NCI-H510A (cell line): ENCODE measurements around the gene ZNF423.

ENCODE experiments used
- DNase-seq: peaks from one replicate; lab custom pipeline; 2025; lab: John Stamatoyannopoulos, UW

ZNF423 gene

DNA sequence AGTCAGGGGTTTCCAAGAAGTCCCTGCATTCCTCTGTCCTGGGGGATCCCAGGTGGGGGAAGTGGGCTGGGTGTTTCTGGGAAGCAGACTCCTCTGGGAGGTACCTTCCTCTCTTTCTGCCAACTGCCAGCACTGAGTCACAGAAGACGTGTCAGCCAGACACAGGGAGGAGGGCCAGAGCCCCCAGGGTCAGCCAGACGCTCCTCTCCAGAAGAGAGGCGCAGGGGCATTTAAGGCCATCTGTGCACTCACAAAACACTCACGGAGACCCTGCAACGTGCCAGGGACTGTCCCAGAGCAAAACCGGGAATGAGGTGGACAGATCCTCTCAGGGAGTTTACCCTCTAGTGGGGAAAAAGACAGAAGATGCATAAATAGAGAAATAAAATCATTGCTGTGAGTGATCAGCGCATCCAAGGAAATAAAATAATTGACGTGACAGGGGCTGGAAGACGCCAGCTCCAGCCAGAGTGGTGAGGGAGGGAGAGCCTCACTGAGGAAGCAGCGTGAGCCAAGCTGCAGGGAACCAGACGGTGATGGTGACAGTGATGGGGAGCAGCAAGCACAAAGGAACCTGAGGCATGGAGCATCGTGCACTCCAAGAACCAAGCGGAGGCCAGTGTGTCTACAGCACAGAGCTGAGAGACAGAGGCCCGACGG lies 105.4 kb downstream of the ZNF423 start:
- DNase-seq, result no peak

DNA sequence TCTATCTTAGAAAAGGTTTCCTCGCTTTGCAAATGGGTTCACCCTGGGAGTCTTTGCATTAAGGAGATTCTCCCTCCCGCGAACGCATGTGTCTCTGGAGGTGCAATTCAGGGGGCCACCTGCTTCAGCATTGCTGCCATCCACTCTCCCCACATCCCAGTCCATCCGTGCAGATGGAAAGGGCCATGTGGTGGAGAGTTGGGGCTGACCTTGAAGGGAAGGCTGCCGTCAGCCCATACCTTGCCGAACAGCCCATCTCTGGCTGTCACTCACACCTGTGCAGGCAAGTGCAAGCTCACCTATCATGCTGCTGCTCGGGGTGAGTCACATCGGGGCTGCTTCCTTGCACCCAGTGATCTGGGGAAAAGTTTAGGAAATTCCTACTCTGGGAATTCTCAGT lies 106.1 kb downstream of the ZNF423 start:
- DNase-seq, result no peak

DNA sequence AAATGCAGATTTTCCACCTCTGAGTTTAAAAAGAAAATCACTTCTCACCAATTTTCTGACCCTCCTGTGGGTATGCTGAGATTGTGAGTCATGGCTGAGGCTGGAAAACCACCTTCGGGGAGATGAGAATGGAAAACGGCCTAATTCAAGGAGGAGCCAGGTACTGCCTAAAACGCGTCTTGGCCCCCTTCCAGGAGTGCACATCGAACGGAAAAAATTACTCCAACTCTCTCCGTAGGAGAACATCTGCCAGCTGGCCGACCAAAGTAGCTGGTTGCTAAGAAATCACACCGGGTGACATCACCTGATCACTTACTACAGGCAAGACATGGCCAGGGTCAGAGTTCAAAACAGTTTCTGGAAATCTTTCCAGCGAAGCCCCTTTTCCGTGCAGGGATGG lies 107.6 kb downstream of the ZNF423 start:
- no peak for DNase-seq

DNA sequence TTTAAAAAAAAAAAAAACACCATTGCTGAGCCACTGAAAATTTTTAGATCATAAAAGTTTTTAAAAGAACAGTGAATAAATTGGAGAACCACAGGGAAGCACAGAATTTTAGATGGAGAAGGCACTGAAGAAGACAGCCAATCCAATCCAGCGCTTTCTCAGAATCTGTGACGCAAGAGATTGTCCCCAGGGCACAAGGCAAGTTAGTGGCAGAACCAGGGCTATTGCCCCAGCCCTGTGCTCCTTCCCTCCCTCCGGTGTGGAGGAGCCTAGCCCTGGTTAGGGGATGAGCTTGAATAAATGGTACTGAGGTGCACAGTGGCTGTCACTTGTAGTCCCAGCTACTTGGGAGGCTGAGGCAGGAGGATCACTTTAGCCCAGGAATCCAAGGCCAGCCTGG lies 108.3 kb downstream of the ZNF423 start:
- DNase-seq, result no peak

DNA sequence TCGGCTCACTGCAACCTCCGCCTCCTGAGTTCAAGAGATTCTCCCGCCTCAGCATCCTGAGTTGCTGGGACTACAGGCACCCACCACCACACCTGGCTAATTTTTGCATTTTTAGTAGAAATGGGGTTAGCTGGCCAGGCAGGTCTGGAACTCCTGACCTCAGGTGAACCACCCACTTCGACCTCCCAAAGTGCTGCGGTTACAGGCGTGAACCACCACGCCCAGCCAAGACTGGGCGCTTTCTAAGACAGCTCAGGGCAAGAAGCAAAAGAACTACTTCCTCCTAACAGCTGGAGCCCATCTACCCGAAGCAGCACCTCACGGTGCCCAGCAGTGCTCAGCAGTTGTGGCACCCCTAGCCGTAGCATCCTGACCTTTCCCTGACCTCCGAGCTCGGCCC lies 109.4 kb downstream of the ZNF423 start:
- DNase-seq, result no peak

DNA sequence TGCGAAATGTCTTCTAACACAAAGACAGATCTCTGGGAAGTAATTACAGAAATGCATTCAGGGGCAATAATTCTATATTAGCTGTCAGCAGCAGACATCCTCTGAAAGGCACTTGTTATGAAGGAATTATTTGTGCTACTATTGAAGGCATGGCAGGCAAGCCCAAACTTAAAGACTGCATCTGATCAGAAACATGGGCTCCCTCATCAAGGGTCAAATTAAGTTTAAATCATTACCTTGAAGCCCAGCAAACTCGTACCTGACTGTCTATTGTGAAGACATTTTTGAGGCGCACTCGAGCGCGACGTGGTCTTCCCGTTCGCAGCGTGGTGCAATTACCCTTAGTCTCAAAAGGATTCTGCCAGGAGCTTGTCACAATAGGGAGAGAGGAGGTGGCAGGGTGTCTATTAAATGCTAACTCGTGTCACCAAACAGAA lies 110.6 kb downstream of the ZNF423 start:
- no peak for DNase-seq

DNA sequence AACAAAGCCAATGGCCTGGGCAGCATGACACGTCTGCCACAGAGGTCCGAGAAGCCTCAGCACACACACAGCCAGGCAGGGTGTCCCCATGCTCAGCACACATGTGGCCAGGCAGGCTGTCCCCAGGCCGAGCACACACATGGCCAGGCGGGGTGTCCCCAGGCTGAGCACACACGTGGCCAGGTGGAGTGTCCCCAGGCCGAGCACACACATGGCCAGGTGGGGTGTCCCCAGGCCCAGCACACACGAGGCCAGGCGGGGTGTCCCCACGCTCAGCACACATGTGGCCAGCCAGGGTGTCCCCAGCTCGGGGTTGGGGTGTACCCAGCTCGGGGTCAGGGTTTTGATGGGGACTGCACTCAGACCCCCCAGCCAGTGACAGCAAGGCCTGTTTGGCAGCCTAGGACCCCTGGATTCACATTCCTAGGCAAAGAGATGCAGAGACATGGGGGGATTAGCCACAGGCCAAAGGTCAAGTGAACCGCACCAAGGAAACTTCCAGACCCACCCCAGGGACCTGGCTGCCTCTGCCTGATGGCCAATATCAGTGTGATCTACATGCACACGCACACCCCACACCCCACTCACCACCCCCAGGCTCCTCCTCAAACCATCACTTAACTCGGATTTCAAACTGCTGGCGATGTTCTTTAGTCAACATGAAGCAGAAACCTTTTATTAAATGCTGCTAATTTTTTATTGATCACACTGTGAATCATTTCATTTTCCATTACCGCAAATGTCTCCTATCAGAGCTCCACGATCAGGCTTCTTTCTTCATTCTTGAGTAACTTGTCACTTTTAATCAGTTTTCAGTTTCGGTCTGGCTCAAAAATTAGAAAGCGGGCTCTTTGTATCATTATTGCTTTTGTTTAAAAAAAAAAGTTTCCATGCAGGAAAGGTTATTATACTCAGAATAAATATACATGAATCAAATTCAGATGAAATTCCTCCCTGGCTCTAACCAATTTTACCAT lies 111.4 kb downstream of the ZNF423 start:
- DNase-seq, result no peak

DNA sequence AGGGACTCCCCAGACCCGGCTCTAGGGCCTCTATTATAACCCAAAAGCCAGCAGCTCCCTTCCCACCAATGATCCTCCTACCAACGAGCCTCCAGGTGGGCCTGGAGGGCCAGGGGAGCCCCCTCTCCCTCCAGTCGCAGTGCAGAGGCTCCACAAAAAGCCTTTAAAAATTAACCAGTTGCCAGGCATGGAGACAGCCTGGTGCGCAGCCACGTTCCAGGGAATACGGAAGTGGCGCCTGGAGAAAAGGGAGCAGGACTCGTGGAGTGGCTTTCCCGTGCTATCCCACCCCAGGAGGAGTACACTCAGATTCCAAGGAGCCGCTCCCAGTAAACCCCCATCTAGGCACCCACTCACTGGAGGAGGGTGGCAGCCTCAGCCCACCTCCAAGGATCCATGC lies 112.3 kb downstream of the ZNF423 start:
- DNase-seq, result no peak

DNA sequence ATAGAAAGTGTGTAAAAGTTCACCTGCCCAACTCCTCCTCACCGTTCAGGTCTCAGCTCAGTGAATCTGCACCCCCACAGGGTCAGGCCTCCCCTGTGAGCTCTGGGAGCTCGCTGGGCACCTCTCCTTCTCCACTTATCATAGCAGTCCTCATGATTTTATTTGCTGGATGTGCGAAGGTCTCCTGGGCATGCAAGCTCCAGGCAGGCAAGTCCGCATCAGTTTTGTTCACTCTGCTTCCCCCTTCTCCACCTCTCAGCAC lies 112.8 kb downstream of the ZNF423 start:
- DNase-seq, result no peak

DNA sequence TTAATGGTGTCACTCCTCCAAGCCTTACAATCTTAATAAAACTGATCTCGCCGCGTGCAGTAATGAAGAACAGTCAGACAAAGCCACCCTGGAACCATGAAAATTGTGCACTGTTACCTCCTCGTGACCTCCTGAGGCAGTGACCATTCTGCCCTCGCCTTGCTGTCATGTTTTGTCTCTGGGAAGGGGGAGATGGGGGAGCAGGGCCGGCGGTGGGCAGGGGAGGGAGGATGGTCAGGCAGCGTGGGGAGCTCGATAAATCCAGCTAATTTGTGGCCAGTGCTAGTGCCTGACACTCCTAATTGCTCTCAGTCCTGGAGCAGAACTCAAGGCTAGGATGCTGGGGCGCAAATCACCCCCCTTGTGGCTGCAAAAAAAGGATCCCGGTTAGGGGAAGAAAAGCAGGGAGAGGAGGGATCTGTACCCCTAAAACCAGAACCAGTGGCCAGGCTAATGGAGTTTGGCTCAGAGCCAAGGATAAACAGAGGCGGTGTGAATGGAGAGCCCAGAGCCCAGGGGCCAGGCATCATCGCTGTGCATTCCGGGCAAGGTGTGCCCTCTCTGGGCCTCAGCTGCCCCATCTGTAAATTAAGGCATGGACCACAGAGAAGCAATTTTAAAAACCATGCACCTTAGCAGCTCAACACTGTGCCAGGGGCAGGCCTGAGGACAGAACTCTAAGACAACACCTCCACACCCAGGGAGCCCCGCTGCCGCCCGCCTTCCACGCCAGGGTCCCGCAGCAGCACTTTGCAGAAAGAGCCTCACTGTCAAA lies 113.3 kb downstream of the ZNF423 start:
- no peak for DNase-seq

DNA sequence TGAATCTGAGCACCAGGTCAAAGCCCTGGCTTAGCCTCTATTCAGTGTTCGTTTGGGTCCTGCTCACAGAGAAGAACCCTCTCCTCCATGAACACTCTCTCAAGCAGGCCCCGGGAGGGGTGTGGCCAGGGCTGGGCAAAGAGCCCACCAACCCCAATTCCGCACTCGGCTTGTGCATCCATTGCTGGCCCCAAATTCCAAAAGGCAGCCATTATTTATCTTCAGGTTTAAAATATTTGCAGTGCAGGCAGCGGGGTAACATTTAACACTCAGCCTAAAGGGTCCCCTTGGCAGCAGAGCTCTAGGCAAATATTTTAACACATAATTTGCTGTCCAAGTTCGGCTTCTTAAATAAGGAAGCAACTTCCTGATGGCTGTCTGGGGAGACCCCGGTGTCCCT lies 115.7 kb downstream of the ZNF423 start:
- no peak for DNase-seq

DNA sequence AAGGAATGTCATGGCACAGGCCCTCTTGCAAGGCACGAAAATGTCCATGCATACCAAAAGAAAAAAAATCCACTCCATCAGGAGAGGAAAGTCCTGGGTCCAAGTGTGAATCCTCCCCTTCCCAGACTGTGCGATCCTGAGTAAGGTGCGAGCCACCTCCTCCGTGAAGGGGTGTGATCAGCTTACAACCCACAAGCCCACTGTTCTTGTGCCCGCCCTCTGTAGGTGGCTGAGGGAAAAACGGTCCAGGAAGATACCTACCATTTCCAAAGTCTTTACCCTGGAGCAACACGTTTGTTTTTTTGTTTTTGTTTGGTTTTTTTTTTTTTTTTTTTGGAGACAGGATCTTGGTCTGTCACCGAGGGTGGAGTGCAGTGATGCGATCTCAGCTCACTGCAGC lies 116.5 kb downstream of the ZNF423 start:
- DNase-seq, result no peak

DNA sequence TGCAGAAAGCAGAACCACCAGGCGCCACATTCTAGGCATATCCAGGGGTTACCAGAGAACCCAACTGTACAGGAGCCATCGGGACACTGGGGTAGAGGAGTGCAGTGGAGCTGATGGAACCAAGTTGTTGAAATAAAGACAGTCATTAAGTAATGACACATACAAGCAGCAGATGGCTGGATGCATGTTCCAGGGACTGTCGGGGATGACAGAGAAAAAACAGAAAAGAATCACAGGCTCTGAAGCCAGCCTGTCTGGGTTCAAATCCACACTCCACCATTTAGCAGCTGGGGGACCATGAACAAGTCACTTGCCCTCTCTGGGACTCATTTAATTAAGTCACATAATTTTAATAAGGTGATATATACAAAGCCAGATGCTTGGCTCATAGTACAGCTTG lies 117.1 kb downstream of the ZNF423 start:
- DNase-seq, result no peak

DNA sequence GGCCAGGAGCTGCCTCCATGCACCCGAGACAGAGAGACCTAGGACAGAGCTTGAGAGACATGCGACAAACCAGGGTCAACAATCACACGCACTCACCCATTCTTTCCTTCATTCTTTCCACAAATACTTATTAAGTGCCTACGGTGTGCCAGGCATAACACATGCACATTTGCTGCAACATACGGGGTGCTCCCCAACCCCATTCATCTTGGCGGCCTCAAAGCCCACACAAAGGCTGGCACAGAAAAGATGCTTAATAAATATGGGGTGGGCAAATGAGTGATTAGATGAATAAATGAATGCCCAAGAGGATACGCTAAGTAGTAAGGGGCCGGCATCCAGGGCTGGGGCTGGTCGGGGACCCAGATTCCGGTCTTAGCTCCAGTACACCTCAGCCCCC lies 117.9 kb downstream of the ZNF423 start:
- no peak for DNase-seq

DNA sequence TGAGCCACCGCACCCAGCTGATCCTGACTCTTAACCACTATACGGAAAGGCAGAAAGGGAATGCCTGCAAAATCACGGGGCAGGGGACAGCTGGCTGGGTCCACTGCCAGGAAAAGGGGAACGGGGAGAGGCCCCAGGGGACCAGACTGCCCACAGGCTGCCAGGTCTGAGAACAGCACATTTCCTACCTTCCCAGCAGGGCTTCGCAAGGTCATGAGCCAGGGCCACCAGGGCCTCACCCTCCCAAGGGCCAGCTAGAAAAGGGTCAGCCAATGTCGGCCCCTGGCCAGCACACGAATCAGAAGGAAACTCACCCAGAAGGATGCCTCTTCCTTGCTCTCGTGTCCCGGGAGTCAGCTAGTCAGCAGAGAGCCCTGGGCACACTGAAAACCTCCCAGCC lies 118.4 kb downstream of the ZNF423 start:
- DNase-seq, result no peak

DNA sequence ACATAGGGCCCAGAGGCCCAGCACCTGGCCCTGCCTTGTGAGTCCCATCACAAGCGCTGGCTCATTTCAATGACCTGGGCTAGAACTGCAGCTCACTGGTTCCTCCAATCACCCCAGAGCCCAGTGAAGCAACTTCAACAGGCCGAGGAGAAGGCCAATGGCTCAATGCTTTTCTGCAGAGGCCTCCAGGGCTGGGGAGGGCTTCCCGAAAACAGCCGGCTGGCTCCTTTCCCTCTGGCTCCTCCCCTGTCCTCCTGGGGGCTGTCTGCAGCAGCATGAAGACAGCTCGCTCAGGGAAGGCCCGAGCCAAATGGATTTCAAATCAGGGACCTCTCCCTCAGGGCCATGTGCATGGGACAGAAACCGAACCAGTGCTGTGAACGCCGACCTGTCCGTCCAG lies 121.6 kb downstream of the ZNF423 start:
- DNase-seq, result no peak

DNA sequence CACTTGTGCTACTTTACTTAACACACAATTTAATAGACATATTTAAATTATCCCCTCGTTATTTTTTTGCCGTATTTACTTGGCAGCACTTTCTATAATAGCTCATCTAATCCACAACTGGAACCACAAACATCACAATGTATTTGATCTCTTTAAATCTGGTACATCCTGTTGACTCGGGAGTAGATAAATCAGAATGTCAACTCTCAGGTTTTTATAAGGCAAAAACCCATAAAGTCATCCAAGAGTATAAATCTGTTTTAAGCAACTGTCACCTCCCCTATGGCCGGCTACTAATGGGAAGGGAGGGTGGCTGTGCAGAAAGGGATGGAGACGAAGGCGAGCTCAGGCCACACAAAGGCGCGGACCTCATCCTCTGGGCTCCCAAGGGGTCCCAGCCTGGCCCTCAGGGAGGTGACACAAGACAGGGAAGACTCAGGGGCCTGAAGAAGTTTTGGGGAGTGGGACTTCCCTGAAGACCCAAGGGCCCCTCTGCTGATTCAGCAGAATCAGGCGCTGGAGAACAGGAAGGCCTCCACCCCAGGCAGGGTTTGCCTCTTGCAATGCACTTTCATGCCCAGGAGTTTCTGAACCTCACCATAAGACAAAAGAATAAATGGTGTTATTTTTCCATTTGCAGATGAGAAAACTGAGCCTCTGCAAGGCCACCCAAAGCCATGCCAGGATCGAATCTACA lies 122.5 kb downstream of the ZNF423 start:
- DNase-seq, result no peak

DNA sequence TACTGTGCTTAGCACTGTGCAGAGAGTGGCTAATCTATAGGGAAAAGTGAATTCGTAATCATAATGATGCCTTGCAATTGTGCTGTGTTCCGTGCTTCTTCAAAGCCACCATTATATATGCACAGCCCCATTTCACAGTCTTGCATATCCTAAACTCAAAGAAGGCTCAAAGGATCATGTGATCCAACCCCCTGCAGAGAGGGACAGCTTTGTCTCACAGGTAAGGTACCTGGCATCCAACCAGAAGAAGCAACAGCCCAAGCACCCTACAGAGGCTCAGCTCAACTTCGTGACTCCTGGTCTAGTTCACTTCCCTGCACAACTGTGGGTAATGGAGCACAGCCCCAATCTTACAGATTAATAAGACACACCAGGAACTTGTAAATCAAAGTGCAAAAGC lies 124.0 kb downstream of the ZNF423 start:
- DNase-seq, result no peak

DNA sequence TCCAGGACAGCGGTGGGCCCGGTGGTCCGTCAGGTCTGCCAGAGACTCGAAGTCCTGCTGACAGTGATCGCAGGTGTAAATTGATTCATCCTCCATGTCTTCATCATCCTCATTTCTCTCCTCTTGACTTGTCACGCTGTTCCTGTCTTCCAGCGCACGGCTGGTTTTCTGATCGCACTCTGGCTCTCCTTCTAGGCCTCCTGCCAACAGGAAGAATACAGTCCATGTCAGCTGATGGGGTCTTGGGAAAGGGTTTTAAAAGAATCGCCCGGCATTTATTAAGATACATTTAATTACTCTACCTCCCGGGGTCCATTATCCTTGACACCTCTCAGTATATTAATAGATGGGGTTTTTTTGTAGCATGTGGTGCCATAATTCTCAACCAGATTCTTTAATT lies 125.1 kb downstream of the ZNF423 start:
- no peak for DNase-seq

DNA sequence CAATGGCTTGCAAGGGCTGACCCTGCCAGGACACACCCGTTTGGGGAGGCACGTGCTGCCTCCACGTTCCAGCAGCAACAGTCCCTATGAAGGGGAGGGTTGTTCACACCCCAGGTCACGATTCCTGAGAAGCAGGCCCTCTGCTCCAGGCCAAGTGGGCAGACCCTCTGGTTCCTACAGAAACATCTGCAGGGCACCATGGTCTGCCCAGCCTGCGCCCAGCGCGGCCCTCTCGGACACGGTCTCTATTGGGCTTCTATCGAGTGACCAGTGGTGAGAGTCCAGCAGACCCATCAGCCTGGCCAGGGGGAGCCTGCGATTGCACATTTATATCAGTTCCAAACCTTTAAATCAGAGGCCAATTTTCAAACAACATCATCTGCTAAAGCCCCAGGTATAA lies 128.3 kb downstream of the ZNF423 start:
- DNase-seq, result no peak

DNA sequence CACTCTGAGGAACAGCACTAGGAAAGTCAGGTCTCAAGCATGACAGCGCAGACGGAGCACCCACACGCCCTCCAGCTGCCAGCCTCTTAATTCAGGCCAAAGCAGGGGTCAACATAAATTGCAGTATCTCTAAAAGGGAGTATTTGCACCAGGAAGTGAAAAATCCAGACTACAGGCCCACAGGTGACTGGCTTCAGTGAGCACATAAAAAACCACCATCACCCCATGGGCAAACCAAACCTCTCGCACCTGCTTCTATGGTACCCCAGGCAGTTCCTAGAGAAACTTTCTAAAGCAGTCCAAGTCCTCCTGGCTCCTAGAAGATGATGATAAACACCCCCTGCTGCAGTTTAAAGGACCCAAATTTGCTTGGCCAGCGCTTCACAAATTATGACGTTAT lies 129.8 kb downstream of the ZNF423 start:
- no peak for DNase-seq

DNA sequence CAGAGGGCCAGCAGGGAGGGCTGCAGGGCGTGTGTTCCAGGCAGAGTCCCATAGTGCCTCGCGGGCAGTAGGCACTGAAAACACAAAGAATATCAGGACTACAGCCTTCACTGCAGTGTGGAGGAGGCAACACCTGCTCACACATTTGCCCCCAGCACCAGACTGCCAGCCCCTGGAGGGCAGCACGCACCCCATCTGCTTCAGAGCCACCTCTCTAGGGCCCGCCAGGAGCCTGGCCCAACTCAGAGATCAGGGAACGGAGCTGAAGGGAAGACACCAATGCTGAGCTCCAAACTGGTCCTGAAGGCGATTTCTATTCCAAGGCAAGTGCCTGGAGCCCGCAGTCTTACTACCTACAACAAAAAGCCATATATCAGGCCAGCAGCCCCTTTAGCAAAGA lies 130.3 kb downstream of the ZNF423 start:
- DNase-seq, result no peak
